HG02885 (cell line): ENCODE data around the gene GALNT18.

Experiments used
- ATAC-seq: cut with Tn5 transposase; IDR thresholded peaks from one replicate; pipeline ENCODE4 v1.9.1; 2021; ENCODE audit warnings: mild to moderate bottlenecking; ENCODE audit not compliant: unreplicated experiment, poor library complexity

Gene GALNT18

GRCh38 chr11:11621573-11622339 lies at the start of gene GALNT18:
TSS of gene GALNT18 (minus strand) at chr11:11622005.
- peak; percentile 94 for ATAC-seq

GRCh38 chr11:11670574-11670973 lies 48.8 kb upstream of the GALNT18 start:
- ATAC-seq: no peak

DNA sequence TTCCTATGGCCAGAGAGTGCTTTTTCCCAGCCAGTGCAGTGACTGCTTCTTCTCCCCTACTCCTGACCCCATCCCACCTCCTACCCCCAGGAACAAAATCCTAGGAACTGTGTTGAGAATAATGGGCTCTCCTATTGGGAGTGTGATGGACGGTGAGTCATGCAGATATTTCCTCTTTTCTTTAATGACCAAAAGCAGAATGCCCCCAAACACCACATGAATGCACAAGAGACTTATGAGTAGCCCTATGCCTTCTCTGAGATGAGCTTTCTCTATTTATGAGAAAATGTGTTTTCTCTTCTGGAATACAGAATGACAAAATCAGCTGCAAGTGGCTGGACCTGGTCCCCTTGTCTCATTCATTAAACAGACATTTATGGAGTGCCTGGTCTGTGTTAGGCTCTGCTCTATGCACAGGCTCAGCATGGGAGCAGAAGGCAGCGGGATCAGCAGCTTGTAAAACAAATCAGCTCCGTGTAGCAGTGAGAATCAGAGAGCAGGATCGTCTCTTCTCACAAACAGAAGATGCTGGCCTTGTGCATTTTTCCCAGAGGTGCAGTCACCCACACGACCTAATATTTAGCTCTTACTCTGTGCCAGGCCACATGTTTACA lies 47.5 kb upstream of the GALNT18 start:
- no peak for ATAC-seq

- no peak for ATAC-seq
Observed at GRCh38 chr11:11668781-11669180, 47.0 kb upstream of the GALNT18 start.

DNA sequence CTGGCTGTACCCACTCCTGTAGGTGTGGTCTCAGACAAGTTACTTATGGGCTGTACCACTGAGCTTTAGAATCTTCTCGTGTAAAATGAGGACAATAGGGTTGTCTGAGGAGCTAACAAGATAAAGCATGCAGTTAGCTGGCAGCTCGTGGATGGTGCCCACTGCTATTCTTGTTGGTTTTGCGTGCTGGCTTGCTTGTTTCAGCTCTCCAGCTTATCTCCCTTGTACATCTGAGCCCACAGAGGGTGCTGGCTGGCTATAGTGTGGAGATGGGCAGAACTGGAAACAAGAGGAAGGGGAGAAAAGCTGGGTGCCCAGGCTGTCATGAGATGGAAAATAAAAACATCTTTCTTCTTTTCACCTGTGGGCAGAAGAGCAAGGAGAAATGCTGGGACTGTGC lies 46.5 kb upstream of the GALNT18 start:
- no peak for ATAC-seq

GRCh38 chr11:11667056-11667455 lies 45.3 kb upstream of the GALNT18 start:
- ATAC-seq: no peak

GRCh38 chr11:11665407-11665806 lies 43.6 kb upstream of the GALNT18 start:
- no peak for ATAC-seq

- ATAC-seq: no peak
Observed at GRCh38 chr11:11663907-11664306, 42.1 kb upstream of the GALNT18 start.

DNA sequence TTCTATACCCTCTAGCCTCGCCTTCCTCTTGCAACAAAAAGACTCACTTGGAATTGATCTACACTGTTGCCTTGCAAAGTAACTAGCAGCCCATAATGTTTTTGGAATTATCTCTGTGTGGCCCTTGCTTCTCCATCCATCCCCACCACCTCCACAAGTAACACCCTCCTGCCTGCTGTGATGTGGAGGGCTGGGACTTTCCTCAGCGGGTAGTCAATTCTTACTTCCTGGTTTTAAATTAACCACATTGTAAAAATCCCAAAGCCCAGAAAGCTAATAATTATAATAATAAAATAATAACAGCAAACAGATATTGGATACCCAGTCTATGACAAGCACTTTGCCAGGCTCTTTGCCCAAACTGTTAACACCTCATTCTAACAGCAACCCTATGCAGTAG lies 40.8 kb upstream of the GALNT18 start:
- no peak for ATAC-seq

DNA sequence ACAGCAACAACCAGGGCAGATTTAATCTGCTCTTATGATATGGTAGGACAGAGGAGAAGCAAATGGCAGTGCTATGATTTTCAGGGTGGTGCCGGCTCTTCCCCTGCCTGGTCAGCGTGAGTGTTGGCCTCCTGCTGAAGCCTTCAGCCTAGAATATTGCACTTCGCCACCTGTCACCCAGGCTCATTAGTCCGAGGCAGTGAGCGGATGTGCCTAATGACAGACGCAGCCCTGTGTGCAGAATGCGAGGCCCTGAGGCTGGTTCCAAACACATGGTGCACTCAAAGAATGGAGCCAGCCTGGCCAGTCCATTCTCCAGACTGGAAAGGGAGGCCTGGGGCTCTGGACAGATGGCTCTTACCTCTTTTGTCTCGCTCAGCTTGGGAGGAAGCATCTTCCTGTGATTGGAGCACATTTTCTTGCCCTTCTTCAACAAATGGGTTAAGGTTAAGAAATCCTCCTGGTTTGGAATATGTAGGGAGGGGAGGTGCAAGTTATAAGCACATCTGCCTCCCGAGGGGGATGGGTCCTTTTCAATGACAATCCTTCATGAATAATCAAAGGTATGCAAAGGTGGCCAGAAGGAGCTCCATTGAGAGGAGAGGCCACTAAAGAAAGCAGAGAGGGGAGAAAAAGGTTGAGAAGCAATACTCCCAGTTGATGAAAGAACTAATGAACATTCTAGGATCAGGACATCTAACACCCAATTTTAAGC lies 39.7 kb upstream of the GALNT18 start:
- no peak for ATAC-seq

DNA sequence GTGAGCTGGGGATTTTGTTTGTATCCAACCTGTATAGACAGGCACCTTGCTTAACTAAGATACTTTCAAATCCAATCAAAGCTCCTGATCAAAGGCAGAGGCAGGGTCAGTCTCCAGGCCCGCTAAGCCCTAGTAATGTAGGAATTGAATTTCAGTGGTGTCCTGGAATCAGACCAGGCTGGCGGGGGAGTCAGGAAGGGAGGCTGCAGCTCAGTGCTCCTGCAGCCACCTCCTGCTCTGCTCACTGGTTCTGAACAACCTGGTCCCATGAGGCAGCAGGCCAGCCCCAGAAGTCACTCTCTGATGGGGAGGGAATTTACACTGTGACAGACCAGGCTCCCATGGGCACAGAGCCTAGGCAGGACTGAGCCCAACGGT lies 38.5 kb upstream of the GALNT18 start:
- ATAC-seq: no peak

DNA sequence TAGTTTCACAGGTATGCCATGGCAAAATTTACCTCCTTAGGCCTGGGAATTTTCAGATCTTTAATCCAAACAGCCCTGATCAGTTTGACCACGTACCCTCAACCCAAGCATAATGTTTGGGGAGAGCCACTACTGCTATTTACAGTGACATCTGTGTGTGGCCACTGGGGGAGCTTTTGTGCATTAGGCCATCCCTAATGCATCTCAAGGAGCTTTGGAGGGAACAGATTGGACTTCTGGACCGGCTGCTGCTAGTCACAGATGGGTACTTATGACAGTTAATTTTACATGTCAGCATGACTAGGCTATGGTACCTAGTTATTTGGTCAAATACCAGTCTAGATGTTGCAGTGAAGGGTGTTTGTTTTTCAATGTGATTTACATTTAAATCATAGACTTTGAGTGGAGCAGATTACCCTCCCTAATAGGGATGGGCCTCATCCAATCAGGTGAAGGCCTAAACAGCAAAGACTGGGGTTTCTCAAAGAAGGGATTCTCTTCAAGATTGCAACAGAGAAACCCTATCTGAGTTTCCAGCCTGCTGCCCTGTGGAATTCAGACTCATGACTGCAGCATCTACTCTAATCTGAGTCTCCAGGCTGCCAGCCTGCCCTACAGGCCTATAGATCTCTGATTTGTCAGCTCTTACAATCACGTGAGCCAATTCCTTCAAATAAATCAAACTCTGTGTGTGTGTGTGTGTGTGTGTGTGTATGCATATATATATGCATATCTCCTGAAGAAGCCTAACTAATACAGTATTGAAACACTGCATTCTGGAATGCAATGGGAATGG lies 38.0 kb upstream of the GALNT18 start:
- no peak for ATAC-seq

GRCh38 chr11:11657218-11657955 lies 35.6 kb upstream of the GALNT18 start:
- ATAC-seq: no peak

GRCh38 chr11:11641581-11641980 lies 19.8 kb upstream of the GALNT18 start:
- no peak for ATAC-seq

DNA sequence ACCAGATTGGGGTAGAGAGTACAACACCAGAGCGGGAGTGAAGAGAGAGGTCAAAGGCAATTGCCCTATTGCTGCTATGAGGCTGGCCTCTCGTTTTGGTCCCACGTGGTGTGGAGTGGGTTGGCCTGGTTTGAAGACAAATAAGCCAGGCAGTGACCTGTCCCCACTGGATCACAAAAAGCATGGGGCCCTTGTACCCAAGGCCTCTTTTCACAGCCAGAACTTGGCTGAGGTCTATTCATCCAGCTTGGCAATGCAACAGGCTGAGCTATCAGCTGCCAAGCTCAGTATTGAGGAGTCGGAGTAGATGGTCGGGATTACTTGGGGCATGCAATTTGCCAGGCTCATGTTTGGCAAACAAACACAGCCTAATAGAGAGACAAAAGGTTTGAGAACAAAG lies 19.2 kb upstream of the GALNT18 start:
- ATAC-seq: no peak

DNA sequence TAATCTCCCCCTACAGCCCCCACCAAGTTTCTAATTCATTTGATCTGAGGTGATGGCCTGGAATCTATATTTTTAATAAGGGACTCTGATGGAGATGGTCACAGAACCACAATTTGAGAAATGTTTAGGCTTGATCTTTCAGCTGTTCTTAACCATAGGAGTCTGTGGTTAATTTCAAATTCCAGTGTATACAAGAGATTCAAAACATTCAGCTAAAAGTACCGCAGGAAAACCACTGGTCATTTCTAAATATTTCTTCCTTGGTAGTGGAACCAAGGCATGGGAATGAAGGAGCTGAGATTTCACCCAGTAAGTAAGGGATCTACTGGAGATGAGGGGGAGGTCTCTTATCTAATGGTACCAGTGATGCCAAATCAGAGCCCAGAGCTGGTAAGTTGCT lies 18.3 kb upstream of the GALNT18 start:
- no peak for ATAC-seq

DNA sequence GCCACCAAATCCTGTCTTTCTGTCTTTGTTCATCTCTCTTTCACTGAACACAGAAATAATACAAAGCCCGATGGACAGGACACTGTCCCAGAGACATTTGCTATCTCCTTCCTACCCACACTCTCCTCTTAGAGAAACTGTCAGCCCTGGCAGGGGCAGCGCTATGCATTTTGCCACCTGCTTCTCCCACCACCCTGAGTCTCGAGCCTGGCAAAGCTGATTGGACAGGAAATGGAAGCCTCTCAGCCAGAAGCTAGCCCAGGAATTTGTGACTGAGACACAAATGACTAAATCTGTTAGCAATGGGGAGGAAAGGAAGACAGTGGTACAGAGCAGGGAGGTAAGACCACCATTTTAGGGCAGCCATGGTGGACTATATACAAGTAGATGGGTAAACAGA lies 14.9 kb upstream of the GALNT18 start:
- no peak for ATAC-seq

GRCh38 chr11:11635443-11635842 lies 13.6 kb upstream of the GALNT18 start:
- no peak for ATAC-seq

- ATAC-seq: no peak
Observed at GRCh38 chr11:11629368-11629767, 7.6 kb upstream of the GALNT18 start.

DNA sequence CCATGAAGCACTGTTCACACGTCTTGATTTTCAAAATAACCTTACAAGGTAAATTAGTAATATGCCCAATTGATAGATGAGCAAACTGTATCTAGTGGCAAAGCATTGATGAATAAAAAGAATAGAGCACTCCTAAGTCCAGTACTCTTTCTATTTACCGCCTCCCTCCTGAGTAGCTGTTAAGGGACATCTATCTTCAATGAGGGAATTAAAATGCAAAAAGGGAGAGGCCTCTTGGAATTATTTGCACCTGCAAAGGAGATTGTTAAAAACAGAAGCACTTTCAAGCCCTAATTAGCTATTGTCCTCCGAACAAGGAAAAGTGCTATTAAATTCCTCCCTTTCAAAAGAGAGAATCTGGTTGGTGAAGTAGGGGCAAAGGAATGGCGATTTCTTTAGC lies 6.8 kb upstream of the GALNT18 start:
- ATAC-seq: no peak
